GM18502 (cell line): ENCODE data around the gene DDX41.

Experiments
- ATAC-seq: cut with Tn5 transposase; IDR thresholded peaks from one replicate; pipeline ENCODE4 v1.9.1; 2021; ENCODE audit warnings: mild to moderate bottlenecking; ENCODE audit not compliant: unreplicated experiment, poor library complexity

DDX41 gene

GRCh38 chr5:177500685-177501522 is 15.9 kb downstream of the DDX41 start:
- no peak for ATAC-seq

GRCh38 chr5:177499842-177500241 is 16.9 kb downstream of the DDX41 start:
- ATAC-seq, result no peak

- peak; percentile 12 for ATAC-seq
Observed at GRCh38 chr5:177498013-177498787, 18.6 kb downstream of the DDX41 start.

GRCh38 chr5:177497292-177498012 is 19.3 kb downstream of the DDX41 start, which contains the start of gene PDLIM7:
Gene PDLIM7, minus strand, starts transcription at chr5:177497604. Its CDS starts 1,092 bp downstream, at chr5:177496512.
- ATAC-seq, result peak; percentile 78

- no peak for ATAC-seq
Observed at GRCh38 chr5:177496727-177497291, 20.0 kb downstream of the DDX41 start.

GRCh38 chr5:177496070-177496726 is 20.6 kb downstream of the DDX41 start:
- ATAC-seq, result no peak

- ATAC-seq, result no peak
Observed at GRCh38 chr5:177495243-177496060, 21.3 kb downstream of the DDX41 start.

GRCh38 chr5:177494346-177495195 is 22.2 kb downstream of the DDX41 start:
- no peak for ATAC-seq

GRCh38 chr5:177493795-177494345 is 22.9 kb downstream of the DDX41 start:
- no peak for ATAC-seq

GRCh38 chr5:177492841-177493240 is 23.9 kb downstream of the DDX41 start:
- no peak for ATAC-seq

- no peak for ATAC-seq
Observed at GRCh38 chr5:177491983-177492746, 24.6 kb downstream of the DDX41 start.

- peak; percentile 63 for ATAC-seq
Observed at GRCh38 chr5:177491429-177491945, 25.3 kb downstream of the DDX41 start.

GRCh38 chr5:177490992-177491391 is 25.8 kb downstream of the DDX41 start:
- no peak for ATAC-seq

- no peak for ATAC-seq
Observed at GRCh38 chr5:177490311-177490991, 26.3 kb downstream of the DDX41 start.

GRCh38 chr5:177489119-177489716 is 27.5 kb downstream of the DDX41 start:
- no peak for ATAC-seq

GRCh38 chr5:177487975-177488374 is 28.8 kb downstream of the DDX41 start:
- no peak for ATAC-seq
